ENCODE results near the gene LRIG1. TPM values are rescaled to one million over a fixed set of nuclear protein-coding genes. Genes with fewer than 3 reads are reported as not detected.

LRIG1 gene
- polyA plus RNA-seq, 1 donor, result 43.7 TPM

DNA sequence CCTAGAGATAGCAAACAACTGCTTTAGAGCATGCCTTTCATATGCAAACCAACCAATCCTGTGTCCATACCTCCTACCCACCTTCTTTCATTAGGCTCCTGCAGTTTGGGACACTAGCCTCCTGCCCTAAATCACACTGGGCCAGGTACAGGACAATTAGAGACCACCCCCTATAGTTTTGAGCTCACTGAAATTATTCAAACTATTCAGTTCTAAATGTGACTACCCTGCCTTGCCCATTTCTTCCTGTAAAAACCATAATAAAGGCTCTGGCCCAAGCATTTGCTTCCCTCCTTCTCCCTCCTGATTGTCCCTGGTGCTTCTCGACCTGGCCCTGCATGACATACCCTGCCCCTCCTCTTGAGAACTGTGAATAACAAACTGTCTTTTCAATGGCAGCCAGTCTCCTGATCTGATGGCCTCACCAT is 31.4 kb upstream of the LRIG1 start:
- no peak for DNase-seq
- no CpG with 5 or more reads among the region's 1 CpG for WGBS (ENCODE audit: insufficient coverage, low lambda C conversion rate)
- Histone ChIP-seq H3K4me3 (ENCODE audit: low read length) (no peak overlapping the region), H3K4me1 (ENCODE audit: control insufficient read depth, insufficient read depth, low read length) (no peaks in the 10 kb centered on the region), H3K36me3 (ENCODE audit: control insufficient read depth, insufficient read depth, low read length) (no peaks in the 10 kb centered on the region), H3K9me3 (ENCODE audit: control insufficient read depth, low read depth, low read length) (no peaks in the 10 kb centered on the region), H3K27ac (ENCODE audit: low read length) (no peak overlapping the region), H3K27me3 (ENCODE audit: control insufficient read depth, insufficient read depth, low read length) (no peaks in the 10 kb centered on the region)

DNA sequence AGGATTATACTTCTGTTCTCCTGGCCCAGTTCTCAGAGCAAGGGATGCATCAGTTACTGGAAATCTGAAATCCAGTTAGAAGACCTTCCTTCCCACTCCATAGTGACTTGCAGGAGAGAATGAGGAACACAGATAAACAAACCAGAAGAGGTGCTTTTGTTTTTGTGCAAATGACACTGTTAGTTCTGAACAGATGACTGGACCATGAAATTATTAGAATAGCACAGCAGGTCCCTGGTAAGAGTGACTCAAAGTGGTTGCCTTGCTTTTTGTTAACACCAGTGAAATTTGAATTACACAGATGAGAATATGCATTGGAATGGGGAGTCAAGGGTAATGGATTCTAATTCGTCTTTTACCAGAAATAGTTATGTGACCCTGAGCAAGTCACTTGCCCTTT is 30.4 kb upstream of the LRIG1 start:
- no peak for DNase-seq
- no CpG with 5 or more reads among the region's 1 CpG for WGBS (ENCODE audit: insufficient coverage, low lambda C conversion rate)
- H3K4me1 ChIP-seq (ENCODE audit: control insufficient read depth, insufficient read depth, low read length), result no peaks in the 10 kb centered on the region

DNA sequence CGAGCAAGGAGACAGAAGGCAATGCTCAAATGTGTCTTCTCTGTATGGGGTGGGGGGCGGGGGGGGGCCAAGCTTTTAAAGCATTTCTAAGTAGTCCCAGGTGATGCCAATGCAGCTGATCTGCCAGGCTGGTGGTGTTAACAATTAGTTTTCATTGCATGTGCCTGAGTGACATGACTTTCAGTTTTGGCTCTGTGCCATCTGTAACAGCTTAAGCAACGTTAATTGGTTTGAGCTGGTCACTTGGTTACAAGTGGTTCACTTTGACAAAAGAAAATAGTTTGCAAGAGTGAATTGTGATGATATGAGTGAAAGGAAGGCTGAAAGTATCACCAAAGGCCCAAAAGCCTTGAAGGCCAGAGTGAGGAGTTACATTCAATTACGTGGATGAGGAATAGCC is 26.4 kb upstream of the LRIG1 start:
- no peaks in the 10 kb centered on the region for H3K27me3 ChIP-seq (ENCODE audit: control insufficient read depth, insufficient read depth, low read length)
- DNase-seq, result peak in 1 of 2 donors; percentile 33
- WGBS (ENCODE audit: insufficient coverage, low lambda C conversion rate), result no CpG with 5 or more reads among the region's 4 CpGs

More for the DNA sequence above, 30.4 kb upstream of the LRIG1 start:
- no peak overlapping the region for H3K27ac ChIP-seq (ENCODE audit: low read length)
- H3K36me3 ChIP-seq (ENCODE audit: control insufficient read depth, insufficient read depth, low read length), result no peaks in the 10 kb centered on the region
- no peaks in the 10 kb centered on the region for H3K9me3 ChIP-seq (ENCODE audit: control insufficient read depth, low read depth, low read length)
- no peaks in the 10 kb centered on the region for H3K27me3 ChIP-seq (ENCODE audit: control insufficient read depth, insufficient read depth, low read length)
- H3K4me3 ChIP-seq (ENCODE audit: low read length), result no peak overlapping the region

DNA sequence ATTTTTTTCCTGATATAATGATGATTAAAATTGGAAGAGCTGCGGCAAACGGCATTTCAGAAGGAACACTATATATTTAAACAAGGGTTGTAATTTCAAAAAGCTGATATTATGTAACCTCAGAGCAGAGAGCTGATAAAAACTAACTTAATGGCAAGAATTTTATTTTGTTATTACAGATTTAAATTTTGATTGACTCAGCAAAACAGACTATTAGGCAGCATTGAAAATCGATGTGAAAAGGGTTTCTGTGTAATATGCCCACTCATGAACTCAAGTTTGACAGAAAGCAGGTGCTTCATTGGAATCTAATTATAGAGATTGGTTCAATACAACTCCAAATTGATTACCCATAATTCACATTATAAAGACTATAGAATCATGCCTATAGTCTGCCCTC is 24.9 kb upstream of the LRIG1 start:
- no peaks in the 10 kb centered on the region for H3K4me1 ChIP-seq (ENCODE audit: control insufficient read depth, insufficient read depth, low read length)

More for the DNA sequence above, 26.4 kb upstream of the LRIG1 start:
- Histone ChIP-seq H3K36me3 (ENCODE audit: control insufficient read depth, insufficient read depth, low read length) (no peaks in the 10 kb centered on the region), H3K9me3 (ENCODE audit: control insufficient read depth, low read depth, low read length) (no peaks in the 10 kb centered on the region), H3K27ac (ENCODE audit: low read length) (no peak overlapping the region), H3K4me3 (ENCODE audit: low read length) (no peak overlapping the region), H3K4me1 (ENCODE audit: control insufficient read depth, insufficient read depth, low read length) (no peaks in the 10 kb centered on the region)

DNA sequence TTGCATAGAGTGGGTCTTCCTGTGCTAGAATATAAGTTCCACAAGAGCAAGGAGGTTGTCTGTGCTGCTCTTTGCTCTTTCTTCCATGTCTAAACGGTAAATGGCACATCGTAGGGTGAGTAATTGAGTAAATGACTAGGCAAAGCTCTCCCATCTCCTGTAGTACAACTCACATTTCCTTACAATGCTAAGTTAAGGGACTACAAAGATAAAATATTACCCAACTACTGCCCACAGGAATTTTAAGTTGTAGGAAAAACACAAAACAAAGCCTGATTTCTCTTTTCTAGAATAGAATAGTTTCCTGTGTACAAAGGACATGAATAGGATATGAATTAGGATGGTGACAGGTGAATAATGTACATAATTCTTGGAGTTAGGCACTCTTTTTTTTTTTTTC is 19.9 kb upstream of the LRIG1 start:
- H3K9me3 ChIP-seq (ENCODE audit: control insufficient read depth, low read depth, low read length), result no peaks in the 10 kb centered on the region
- no peaks in the 10 kb centered on the region for H3K36me3 ChIP-seq (ENCODE audit: control insufficient read depth, insufficient read depth, low read length)
- H3K27ac ChIP-seq (ENCODE audit: low read length), result no peak overlapping the region
- no peaks in the 10 kb centered on the region for H3K4me1 ChIP-seq (ENCODE audit: control insufficient read depth, insufficient read depth, low read length)
- no CpG with 5 or more reads among the region's 2 CpGs for WGBS (ENCODE audit: insufficient coverage, low lambda C conversion rate)
- H3K4me3 ChIP-seq (ENCODE audit: low read length), result no peak overlapping the region
- H3K27me3 ChIP-seq (ENCODE audit: control insufficient read depth, insufficient read depth, low read length), result no peaks in the 10 kb centered on the region
- DNase-seq, result no peak

More for the DNA sequence above, 24.9 kb upstream of the LRIG1 start:
- Histone ChIP-seq H3K9me3 (ENCODE audit: control insufficient read depth, low read depth, low read length) (no peaks in the 10 kb centered on the region), H3K27ac (ENCODE audit: low read length) (no peak overlapping the region), H3K27me3 (ENCODE audit: control insufficient read depth, insufficient read depth, low read length) (no peaks in the 10 kb centered on the region), H3K36me3 (ENCODE audit: control insufficient read depth, insufficient read depth, low read length) (no peaks in the 10 kb centered on the region), H3K4me3 (ENCODE audit: low read length) (no peak overlapping the region)
- no peak for DNase-seq
- 85% methylated on average over 3 of the region's 3 CpGs for WGBS (ENCODE audit: insufficient coverage, low lambda C conversion rate)

DNA sequence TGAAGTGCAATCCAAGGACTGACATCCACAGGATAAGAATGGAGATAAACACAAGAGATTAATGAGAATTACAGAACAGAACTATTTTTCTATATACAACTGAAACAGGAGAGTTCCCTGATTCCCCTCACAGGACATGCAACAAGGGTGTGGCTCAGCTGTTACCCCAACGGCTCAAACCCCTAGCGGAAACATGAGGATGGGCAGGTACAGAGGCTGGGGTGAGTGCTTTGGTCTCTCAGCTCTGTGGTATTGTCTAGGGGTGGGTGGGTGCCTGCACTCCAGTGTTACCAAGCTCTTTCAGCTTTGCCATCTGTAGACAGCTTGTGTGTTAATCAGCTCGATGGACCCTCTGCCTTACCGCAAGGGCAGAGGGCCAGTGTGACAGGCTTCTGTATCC is 17.8 kb upstream of the LRIG1 start:
- DNase-seq, result no peak
- Histone ChIP-seq H3K4me1 (ENCODE audit: control insufficient read depth, insufficient read depth, low read length) (no peaks in the 10 kb centered on the region), H3K27ac (ENCODE audit: low read length) (no peak overlapping the region), H3K4me3 (ENCODE audit: low read length) (no peak overlapping the region), H3K27me3 (ENCODE audit: control insufficient read depth, insufficient read depth, low read length) (no peaks in the 10 kb centered on the region), H3K36me3 (ENCODE audit: control insufficient read depth, insufficient read depth, low read length) (no peaks in the 10 kb centered on the region), H3K9me3 (ENCODE audit: control insufficient read depth, low read depth, low read length) (no peaks in the 10 kb centered on the region)
- WGBS (ENCODE audit: insufficient coverage, low lambda C conversion rate), result no CpG with 5 or more reads among the region's 4 CpGs

DNA sequence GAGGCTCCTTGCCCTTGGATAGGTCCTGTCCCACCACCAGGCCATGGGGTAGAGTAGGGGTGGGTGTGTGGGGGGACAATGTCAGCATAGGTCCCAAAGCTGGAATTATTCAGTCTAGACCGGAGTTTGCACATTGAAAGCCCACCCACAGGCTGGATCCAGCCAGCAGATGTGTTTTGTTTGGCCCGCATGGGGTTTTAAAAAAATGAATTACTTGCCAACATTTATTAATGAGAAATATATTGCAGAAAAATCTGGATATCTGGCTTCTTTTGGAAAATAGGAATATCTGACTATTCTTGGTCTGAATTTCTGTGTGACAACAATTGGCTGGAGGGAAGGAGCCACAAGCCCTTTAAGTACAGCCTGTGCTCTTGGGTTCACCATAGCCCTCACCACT is 17.3 kb upstream of the LRIG1 start:
- DNase-seq, result no peak
- no CpG with 5 or more reads among the region's 2 CpGs for WGBS (ENCODE audit: insufficient coverage, low lambda C conversion rate)
- no peaks in the 10 kb centered on the region for H3K27me3 ChIP-seq (ENCODE audit: control insufficient read depth, insufficient read depth, low read length)

DNA sequence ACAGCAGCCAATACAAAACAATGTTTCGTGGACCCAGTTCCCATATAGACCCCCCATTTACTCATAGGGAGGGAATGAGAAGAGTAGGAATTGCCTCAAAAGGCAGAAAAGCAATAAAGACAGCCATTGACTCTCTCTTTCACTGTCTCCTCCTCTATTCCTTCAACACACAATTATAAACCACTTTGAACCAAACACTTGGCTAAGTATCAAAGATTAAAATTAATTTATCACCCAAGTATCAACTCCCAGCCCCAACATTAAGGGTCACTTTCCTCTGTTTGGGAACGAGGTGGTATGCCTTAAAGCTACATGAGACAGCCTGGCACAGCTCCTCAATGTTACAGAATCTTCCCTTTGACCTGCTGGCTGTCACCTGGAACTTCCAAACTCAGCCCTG is 16.4 kb upstream of the LRIG1 start:
- Histone ChIP-seq H3K27me3 (ENCODE audit: control insufficient read depth, insufficient read depth, low read length) (no peaks in the 10 kb centered on the region), H3K4me3 (ENCODE audit: low read length) (no peak overlapping the region), H3K27ac (ENCODE audit: low read length) (no peak overlapping the region), H3K9me3 (ENCODE audit: control insufficient read depth, low read depth, low read length) (no peaks in the 10 kb centered on the region), H3K36me3 (ENCODE audit: control insufficient read depth, insufficient read depth, low read length) (no peaks in the 10 kb centered on the region), H3K4me1 (ENCODE audit: control insufficient read depth, insufficient read depth, low read length) (no peaks in the 10 kb centered on the region)
- DNase-seq, result no peak
- no CpG with 5 or more reads among the region's 2 CpGs for WGBS (ENCODE audit: insufficient coverage, low lambda C conversion rate)

More for the DNA sequence above, 17.3 kb upstream of the LRIG1 start:
- H3K36me3 ChIP-seq (ENCODE audit: control insufficient read depth, insufficient read depth, low read length), result no peaks in the 10 kb centered on the region
- H3K4me3 ChIP-seq (ENCODE audit: low read length), result no peak overlapping the region
- no peaks in the 10 kb centered on the region for H3K9me3 ChIP-seq (ENCODE audit: control insufficient read depth, low read depth, low read length)
- no peak overlapping the region for H3K27ac ChIP-seq (ENCODE audit: low read length)
- H3K4me1 ChIP-seq (ENCODE audit: control insufficient read depth, insufficient read depth, low read length), result no peaks in the 10 kb centered on the region

DNA sequence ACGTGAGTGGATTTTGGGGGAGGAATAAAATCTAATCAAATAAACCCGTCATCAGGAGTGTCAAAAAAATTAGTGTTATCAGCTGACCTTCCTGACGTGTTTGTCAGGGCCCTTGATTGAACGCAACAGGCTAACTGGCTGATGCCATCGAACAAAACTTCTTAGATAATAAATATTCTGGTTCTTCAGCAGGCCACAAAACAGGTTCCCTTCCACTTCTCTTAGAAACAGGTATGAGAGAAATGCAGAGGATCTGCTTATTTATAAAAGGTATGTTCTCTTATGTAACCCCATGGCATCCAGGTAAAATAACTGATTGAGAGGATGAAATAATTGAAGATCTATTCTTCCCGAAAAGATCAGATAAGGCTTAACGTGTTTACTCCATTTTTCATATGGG is 7.6 kb upstream of the LRIG1 start:
- no peaks in the 10 kb centered on the region for H3K36me3 ChIP-seq (ENCODE audit: control insufficient read depth, insufficient read depth, low read length)
- H3K9me3 ChIP-seq (ENCODE audit: control insufficient read depth, low read depth, low read length), result no peaks in the 10 kb centered on the region
- H3K27ac ChIP-seq (ENCODE audit: low read length), result no peak overlapping the region
- 80% methylated on average over 5 of the region's 7 CpGs for WGBS (ENCODE audit: insufficient coverage, low lambda C conversion rate)
- DNase-seq, result no peak
- no peak overlapping the region for H3K4me3 ChIP-seq (ENCODE audit: low read length)
- peaks cover 21% of the 10 kb centered on the region for H3K4me1 ChIP-seq (ENCODE audit: control insufficient read depth, insufficient read depth, low read length)
- H3K27me3 ChIP-seq (ENCODE audit: control insufficient read depth, insufficient read depth, low read length), result no peaks in the 10 kb centered on the region

DNA sequence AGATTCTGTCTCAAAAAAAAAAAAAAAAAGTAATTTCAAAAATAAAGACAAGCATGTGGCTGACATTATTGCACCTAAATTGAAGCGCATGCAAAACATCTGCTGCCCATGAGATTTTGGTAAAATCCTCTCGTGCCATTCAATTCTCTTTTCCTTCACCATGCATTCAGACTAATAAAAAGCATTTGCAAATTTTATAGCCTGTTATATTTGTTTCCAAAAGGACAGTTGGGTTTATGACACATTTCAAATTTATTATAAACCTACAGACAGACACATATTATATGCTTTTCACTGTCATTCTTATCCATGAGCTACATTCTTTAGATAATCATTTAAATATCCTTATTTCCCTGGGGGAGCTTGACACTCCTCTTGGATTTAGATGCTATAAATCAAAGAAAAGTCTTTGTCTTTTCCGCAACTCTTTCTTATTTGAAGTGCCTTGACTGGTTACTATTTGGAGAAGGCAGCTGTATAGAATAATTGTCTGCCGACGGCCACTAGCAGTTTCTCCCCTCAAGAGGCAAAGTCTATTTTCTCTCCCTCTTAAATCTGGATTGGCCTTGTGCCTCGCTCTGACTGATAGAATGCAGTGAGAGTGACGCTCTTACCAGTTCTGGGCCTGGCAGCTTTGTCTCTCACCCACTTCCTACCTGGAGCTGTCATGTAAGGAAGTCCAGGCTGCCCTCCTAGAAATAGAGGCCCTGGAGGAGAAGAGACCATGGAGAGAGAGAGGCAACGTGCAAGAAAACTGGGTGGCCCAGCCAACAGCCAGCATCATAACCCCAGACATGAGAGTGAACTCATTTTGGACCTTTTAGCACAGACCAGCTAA is 6.8 kb upstream of the LRIG1 start:
- peak in 1 of 2 donors; percentile 55 for DNase-seq
- WGBS (ENCODE audit: insufficient coverage, low lambda C conversion rate), result 70% methylated on average over 3 of the region's 8 CpGs

DNA sequence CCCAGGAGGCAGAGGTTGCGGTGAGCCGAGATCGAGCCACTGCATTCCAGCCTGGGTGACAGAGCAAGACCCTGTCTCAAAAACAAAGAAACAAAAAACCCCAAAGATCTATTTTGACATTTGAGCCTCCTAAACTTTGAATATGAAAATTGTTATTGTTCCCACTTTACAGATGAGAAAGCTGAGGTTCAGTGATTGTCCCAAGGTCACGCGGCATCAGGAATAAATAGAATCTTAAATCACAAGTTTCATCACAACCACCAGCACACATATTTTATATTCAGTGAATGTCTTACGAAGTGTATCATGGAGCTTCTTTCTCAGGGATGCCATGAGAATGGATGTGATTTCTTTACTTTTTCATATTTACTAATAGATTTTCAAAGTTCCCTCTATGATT is 5.3 kb upstream of the LRIG1 start:
- peaks cover 24% of the 10 kb centered on the region for H3K4me1 ChIP-seq (ENCODE audit: control insufficient read depth, insufficient read depth, low read length)
- 100% methylated on average over 1 of the region's 6 CpGs for WGBS (ENCODE audit: insufficient coverage, low lambda C conversion rate)
- no peaks in the 10 kb centered on the region for H3K9me3 ChIP-seq (ENCODE audit: control insufficient read depth, low read depth, low read length)
- H3K36me3 ChIP-seq (ENCODE audit: control insufficient read depth, insufficient read depth, low read length), result no peaks in the 10 kb centered on the region
- no peaks in the 10 kb centered on the region for H3K27me3 ChIP-seq (ENCODE audit: control insufficient read depth, insufficient read depth, low read length)
- DNase-seq, result no peak
- H3K4me3 ChIP-seq (ENCODE audit: low read length), result no peak overlapping the region
- H3K27ac ChIP-seq (ENCODE audit: low read length), result peak overlapping the region; percentile 66

More for the DNA sequence above, 6.8 kb upstream of the LRIG1 start:
- H3K4me1 ChIP-seq (ENCODE audit: control insufficient read depth, insufficient read depth, low read length), result peaks cover 21% of the 10 kb centered on the region
- no peaks in the 10 kb centered on the region for H3K27me3 ChIP-seq (ENCODE audit: control insufficient read depth, insufficient read depth, low read length)
- H3K36me3 ChIP-seq (ENCODE audit: control insufficient read depth, insufficient read depth, low read length), result no peaks in the 10 kb centered on the region
- no peaks in the 10 kb centered on the region for H3K9me3 ChIP-seq (ENCODE audit: control insufficient read depth, low read depth, low read length)
- no peak overlapping the region for H3K27ac ChIP-seq (ENCODE audit: low read length)
- H3K4me3 ChIP-seq (ENCODE audit: low read length), result no peak overlapping the region
